Activated naive CD8-positive, alpha-beta T cell treated with anti-CD3 and anti-CD28 coated beads for 36 hours (primary cell): Measurements from ENCODE around the gene MB21D2. TPM values are rescaled to one million over a fixed set of nuclear protein-coding genes. Genes with fewer than 3 reads are reported as not detected.

Experiments used
- DNase-seq: peaks from one replicate; pipeline ENCODE4 v3.0.0; 2021
- H3K27ac Mint-ChIP-seq: one replicate; pipeline ENCODE4 v1.8.0; 2022; ENCODE audit warnings: mild to moderate bottlenecking, moderate library complexity, mixed read lengths
- H3K27me3 Mint-ChIP-seq: one replicate; pipeline ENCODE4 v1.8.0; 2022; ENCODE audit warnings: mild to moderate bottlenecking, mixed read lengths
- H3K36me3 Mint-ChIP-seq: one replicate; pipeline ENCODE4 v1.8.0; 2021; ENCODE audit warnings: mild to moderate bottlenecking, mixed read lengths
- H3K4me1 Mint-ChIP-seq: one replicate; pipeline ENCODE4 v1.8.0; 2021; ENCODE audit warnings: mixed read lengths
- H3K4me3 Mint-ChIP-seq: one replicate; pipeline ENCODE4 v1.8.0; 2022; ENCODE audit warnings: mild to moderate bottlenecking, moderate library complexity, mixed read lengths
- H3K9me3 Mint-ChIP-seq: one replicate; pipeline ENCODE4 v1.8.0; 2022; ENCODE audit warnings: mixed read lengths
- total RNA-seq, 2 experiments: library from RNA; stranded (reverse); gene quantifications; one replicate each; pipeline ENCODE4 v1.2.3, GENCODE V29; 2021

The MB21D2 gene
- total RNA-seq, 2 experiments from 2014 or later: 6.4 to 6.6 TPM

DNA sequence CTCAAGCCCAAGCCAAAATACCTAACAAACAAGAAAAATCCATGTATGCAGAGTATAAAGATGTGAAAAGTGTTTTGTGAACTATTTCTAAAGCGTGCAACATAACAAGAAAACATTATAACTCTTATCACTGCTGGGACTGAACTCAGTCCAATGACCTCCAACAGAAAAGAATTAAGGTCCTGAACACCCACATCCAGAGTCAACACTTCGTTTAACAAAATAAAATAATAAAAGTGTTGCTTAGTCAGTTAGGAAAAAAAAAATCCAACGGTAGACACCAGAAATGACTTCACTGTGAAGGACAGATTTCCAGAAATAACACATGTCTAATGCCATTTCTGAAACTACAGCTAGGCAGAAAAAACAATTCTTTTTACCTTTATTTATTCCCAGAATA, 28.0 kb downstream of the MB21D2 start:
- Mint-ChIP-seq H3K4me3 (no peak overlapping the region), H3K36me3 (peaks cover 12% of the 10 kb centered on the region), H3K27ac (no peak overlapping the region), H3K4me1 (peaks cover 48% of the 10 kb centered on the region), H3K27me3 (peaks cover 21% of the 10 kb centered on the region), H3K9me3 (no peaks in the 10 kb centered on the region)
- no peak for DNase-seq

DNA sequence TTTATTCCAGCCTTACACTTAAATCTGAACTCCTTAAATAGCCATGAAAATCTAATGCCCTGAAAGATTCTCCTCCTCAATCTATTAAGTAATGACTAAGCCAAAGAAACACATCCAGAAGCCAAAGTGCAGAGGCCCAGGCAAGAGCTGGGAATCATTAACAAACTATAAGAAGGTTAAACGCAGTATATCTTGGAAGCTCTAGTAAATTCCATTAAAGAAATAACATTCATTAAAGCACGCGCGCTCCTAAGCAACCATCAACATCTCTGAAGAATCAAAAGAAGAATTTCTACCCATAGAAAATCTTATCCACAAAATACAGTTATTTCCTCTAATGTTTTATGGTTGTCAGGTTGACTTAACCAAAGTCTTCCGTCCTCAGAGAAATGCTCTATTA, 29.5 kb downstream of the MB21D2 start:
- peaks cover 34% of the 10 kb centered on the region for H3K4me1 Mint-ChIP-seq
- peaks cover 11% of the 10 kb centered on the region for H3K36me3 Mint-ChIP-seq
- H3K27ac Mint-ChIP-seq: no peak overlapping the region
- H3K27me3 Mint-ChIP-seq: peaks cover 13% of the 10 kb centered on the region
- H3K9me3 Mint-ChIP-seq: no peaks in the 10 kb centered on the region
- no peak for DNase-seq
- H3K4me3 Mint-ChIP-seq: no peak overlapping the region

DNA sequence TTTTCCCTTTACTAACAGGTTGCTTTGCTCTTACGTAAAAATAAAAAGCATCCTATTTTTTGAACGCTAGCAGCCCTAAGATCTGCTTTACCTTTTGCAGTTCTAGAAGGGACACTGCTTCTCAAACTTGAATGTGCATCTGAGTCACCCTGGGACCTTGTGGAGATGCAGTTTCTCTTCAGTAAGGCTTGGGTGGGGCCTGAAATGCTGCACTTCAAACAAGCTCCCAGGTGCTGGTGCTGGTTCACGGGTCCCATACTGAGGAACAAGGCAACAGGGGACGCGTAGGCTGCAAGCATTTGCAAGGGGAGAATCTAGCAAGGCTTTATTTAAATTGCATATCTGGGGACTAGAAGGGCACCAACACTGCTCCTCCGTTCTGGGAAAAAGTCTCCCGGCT, 30.0 kb downstream of the MB21D2 start:
- Mint-ChIP-seq H3K9me3 (no peaks in the 10 kb centered on the region), H3K4me3 (no peak overlapping the region), H3K27ac (no peak overlapping the region), H3K4me1 (peaks cover 29% of the 10 kb centered on the region), H3K36me3 (peaks cover 11% of the 10 kb centered on the region), H3K27me3 (peaks cover 13% of the 10 kb centered on the region)
- DNase-seq: no peak

DNA sequence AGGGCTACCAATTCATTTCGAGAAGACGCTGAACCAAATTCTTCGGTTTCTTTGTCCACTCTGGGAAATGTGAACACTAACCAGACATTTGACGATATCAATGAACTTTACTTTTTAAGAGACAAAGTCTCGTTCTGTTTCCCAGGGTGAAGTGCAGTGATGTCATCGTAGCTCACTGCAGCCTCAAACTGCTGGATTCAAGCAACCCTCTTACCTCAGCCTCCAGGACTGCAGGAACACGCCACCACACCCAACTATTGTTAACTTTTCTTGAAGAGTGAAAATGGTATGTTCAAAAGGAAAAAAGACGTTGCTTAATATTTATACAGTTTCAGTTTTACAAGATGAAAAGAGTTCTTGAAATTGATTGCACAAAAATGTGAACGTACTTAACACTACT, 30.6 kb downstream of the MB21D2 start:
- Mint-ChIP-seq H3K27me3 (peaks cover 13% of the 10 kb centered on the region), H3K9me3 (no peaks in the 10 kb centered on the region), H3K27ac (peak overlapping the region; percentile 38), H3K4me1 (peaks cover 24% of the 10 kb centered on the region), H3K4me3 (no peak overlapping the region), H3K36me3 (peaks cover 9% of the 10 kb centered on the region)
- DNase-seq: no peak

DNA sequence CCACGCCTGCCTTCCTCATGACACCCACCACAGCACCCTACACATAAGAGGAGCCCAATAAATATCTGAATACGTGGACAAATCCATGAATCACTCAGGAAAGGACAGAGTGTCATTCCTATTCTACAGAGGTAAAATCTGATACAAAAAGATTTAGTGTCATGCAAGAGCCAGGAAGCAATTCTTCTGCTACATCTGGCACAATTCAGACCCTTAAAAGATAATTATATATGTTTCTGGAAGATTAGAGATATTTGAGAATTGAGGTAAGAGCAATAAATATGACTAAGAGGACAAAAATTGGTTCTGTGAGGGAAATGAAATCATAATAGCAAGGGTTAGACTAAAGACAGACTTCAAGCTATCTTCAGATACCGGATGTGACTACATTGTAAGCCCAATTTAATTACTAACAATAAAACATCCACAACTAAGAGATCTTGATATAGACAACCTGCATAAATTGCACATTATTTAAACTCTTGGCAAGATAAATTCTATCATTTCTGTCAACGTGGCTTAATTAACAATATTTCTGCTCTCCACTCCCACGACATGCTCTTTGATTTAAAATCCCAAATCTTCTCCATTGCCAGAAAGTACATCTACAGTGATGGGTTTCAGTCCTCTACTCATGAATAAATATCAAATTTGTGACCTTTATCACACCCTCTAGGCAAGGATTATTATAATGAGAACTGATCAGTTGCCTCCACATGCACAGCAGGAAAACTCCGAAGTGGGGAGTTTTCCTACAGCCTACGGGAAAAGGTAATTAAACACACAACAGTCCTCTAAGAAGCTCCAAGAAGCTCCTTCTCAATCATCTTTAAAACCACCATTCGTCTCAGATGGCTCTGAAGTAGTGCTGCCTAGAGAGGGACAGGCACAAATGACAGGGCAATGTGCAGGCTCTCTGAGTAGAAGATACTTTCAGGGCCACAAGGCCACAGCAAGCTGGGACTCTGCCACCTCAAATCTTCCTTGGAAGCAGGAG, 32.6 kb downstream of the MB21D2 start:
- no peak overlapping the region for H3K27ac Mint-ChIP-seq
- H3K36me3 Mint-ChIP-seq: peaks cover 4% of the 10 kb centered on the region
- no peak overlapping the region for H3K4me3 Mint-ChIP-seq
- peaks cover 5% of the 10 kb centered on the region for H3K27me3 Mint-ChIP-seq
- no peaks in the 10 kb centered on the region for H3K9me3 Mint-ChIP-seq
- peaks cover 10% of the 10 kb centered on the region for H3K4me1 Mint-ChIP-seq
- DNase-seq: no peak

DNA sequence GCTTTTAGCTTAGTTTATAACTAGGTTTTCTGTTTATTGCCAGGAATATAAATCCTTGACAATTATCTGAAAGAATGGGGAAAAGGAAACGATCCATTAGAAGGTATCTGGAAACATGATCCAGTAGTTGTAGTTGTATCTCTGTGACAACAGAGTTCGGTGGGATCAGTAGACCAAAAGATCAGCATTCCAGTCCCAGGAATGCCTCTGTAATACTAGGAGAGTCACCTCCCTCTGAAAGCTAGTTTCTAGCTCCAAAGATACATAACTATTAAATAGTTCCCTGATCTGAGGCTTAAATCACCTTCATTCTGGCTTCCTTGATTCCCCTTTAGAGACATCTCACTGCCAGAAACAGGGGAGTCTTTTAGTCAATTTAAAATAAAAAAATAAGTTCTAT, 34.1 kb downstream of the MB21D2 start:
- DNase-seq: no peak
- peaks cover 4% of the 10 kb centered on the region for H3K36me3 Mint-ChIP-seq
- H3K4me3 Mint-ChIP-seq: no peak overlapping the region
- H3K9me3 Mint-ChIP-seq: no peaks in the 10 kb centered on the region
- peaks cover 5% of the 10 kb centered on the region for H3K27me3 Mint-ChIP-seq
- H3K4me1 Mint-ChIP-seq: peaks cover 6% of the 10 kb centered on the region
- no peak overlapping the region for H3K27ac Mint-ChIP-seq

DNA sequence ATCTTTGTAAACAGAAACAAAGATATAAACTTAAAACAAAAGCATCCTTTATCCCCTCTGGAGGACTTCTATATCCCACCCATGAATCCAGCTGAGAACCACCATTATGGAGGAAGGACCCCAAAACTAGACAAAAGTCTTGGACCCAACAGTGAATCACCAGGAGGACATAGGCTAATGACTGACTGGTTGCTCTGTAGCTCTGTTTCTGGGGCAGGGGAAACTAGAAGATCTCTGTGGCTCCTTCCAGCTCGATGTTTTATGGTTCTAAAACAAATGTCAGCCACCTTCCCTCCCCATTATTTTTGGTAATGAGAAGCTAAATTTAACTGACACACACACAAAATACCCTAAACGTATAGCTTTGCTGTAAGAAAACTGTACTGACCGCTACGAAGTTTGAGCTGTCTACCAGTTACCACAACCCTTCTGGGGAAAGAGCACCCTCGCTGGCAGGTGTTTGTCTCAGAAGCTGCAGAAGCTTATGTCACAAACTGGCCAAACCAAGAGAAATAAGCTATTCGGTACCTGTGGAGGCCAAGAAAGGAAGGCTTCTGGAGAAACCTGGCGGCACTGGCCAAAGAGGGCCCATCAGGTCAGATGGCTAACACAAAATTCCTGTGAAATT, 36.4 kb downstream of the MB21D2 start:
- Mint-ChIP-seq H3K27me3 (peaks cover 3% of the 10 kb centered on the region), H3K4me3 (no peak overlapping the region), H3K36me3 (peaks cover 1% of the 10 kb centered on the region), H3K4me1 (peaks cover 2% of the 10 kb centered on the region), H3K9me3 (no peaks in the 10 kb centered on the region), H3K27ac (no peak overlapping the region)
- no peak for DNase-seq

DNA sequence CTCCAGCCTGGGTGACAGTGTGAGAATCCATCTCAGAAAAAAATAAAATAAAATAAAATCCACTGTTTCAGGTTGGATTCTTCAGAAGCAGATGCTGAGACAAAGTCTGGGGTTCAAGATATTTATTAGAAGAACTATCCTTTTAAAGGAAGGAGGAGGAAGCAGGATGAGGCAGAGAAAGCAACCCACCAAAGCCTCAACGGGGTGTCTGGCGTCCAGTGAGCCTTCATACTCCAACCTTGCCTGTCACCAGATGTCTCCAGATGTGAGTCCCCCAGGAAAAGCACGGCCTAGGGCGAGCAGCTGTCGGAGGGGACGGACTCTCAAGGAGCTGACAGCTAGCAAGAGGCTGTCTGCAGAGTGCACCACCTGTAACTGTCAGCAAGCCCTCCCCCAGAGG, 37.3 kb downstream of the MB21D2 start:
- Mint-ChIP-seq H3K36me3 (peaks cover 1% of the 10 kb centered on the region), H3K4me3 (no peak overlapping the region), H3K27me3 (peaks cover 3% of the 10 kb centered on the region), H3K27ac (no peak overlapping the region), H3K9me3 (no peaks in the 10 kb centered on the region), H3K4me1 (peaks cover 3% of the 10 kb centered on the region)
- no peak for DNase-seq

DNA sequence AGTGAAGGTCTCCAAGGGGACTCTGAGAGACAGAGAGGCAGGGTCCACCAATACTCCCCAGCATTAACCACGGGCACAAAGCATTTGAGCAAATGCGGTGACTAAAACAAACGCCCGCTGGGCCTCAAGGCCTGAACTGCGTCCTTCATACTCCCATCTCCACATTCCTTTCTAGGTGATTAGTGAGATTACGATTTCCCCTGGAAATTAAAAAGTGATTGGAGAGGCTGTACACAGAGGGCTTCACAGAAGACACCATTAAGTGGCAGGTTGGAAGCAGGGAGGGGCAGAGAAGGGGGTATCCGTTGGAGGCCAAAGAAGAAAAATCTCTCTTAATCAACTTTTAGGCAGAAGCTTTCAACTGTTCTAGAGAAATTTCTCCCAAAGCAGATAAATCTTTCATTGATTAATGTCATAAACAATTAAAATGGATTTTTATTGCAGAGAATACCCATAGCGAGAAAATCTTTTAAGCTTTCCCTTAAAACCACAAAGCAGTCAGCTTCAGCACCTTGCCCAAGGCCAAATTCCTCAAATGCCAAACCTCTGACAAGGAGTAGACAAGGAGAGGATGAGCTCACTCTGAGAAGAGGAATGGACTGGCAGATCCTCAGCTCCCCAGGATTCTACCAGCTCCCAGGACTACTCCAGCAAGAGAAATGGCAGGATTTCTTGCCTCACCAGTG, 38.2 kb downstream of the MB21D2 start:
- Mint-ChIP-seq H3K27ac (no peak overlapping the region), H3K4me3 (no peak overlapping the region), H3K9me3 (no peaks in the 10 kb centered on the region), H3K36me3 (peaks cover 2% of the 10 kb centered on the region), H3K4me1 (peaks cover 3% of the 10 kb centered on the region), H3K27me3 (peaks cover 3% of the 10 kb centered on the region)
- no peak for DNase-seq

DNA sequence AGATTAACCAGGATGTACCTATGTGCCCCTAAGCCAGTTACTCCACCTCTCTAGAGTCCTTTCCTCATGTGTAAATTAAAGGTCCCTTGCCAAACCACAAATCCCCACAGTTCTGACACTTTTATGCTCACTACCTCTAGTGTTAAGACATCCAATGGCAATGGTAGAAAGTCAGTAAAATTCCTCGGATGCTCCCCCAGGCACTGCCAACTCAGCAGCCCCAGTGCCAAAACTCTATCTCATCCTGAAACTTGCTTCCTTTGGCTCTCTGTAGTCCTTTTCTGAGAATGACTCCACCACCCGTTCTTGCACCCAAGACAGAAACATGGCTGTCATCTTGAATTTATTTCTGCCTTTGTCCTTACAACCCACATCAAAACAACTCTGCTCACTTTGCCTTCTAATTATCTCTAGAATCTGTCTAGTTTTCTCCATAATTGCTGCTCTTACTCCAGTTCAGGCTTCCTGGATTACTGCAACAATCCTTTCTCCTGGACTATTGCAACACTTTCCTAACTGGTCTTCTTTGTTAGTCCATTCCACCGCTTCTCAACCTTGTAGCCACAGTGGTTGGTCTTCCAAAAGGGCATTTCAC, 41.6 kb downstream of the MB21D2 start:
- Mint-ChIP-seq H3K9me3 (no peaks in the 10 kb centered on the region), H3K27me3 (peaks cover 3% of the 10 kb centered on the region), H3K36me3 (peaks cover 3% of the 10 kb centered on the region), H3K4me1 (peaks cover 3% of the 10 kb centered on the region), H3K27ac (no peak overlapping the region), H3K4me3 (no peak overlapping the region)
- no peak for DNase-seq

DNA sequence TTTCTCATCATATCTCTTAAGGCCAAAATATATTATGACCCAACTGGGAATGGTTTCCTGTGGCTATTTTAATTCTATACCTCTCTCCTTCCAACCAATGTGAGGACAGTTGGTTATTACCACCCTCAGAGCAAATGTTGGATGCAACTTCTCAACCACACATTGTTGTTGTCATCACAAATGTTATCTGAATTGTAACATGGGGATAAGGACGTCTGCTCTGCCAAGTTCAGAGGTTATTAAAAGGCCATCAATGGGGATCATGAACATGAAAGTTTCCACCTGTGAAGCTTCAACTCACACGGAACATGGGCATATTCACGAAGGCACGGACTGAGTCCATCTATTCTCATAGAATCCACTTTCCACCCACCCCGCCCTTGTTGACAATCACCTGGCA, 46.8 kb downstream of the MB21D2 start:
- H3K4me3 Mint-ChIP-seq: no peak overlapping the region
- no peaks in the 10 kb centered on the region for H3K27me3 Mint-ChIP-seq
- no peak overlapping the region for H3K27ac Mint-ChIP-seq
- H3K4me1 Mint-ChIP-seq: no peaks in the 10 kb centered on the region
- no peak for DNase-seq
- peaks cover 2% of the 10 kb centered on the region for H3K36me3 Mint-ChIP-seq
- no peaks in the 10 kb centered on the region for H3K9me3 Mint-ChIP-seq

DNA sequence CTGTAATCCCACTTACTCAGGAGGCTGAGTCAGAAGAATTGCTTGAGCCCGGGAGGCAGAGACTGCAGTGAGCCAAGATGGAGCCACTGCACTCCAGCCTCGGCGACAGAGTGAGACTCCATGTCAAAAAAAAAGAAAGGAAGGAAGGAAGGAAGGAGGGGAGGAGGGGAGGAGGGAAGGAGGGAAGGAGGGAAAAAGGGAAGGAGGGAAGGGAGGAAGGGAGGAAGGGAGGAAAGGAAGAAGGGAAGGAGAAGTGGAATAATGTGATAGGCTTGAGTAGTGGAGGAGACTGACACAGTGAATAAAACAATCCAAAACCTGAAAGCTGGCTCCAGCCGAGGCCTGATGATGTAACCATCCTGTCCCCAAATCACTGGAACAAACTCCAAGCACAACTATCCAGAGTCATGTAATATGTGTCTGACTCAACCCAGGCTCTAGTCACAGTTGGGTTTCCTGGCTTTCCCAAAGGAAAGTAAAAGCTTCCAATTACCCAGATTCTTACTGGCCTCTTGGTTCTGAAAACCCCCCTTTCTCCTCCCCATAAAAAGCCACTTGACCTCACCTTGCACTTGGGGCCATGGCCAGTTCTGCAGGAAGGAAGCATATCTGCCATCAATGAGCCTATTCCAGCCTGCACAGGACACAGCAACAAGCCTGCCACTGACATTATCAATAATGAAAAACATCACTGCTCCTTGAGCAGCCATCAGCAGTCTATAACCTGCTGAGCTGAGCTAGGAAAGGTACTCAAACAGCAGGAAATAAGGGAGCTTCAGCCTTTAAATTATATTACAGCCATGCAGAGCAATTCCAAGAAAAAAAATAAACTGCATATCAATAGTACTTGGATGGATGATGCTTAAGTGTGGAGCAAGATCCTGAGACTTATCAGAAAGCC, 48.3 kb downstream of the MB21D2 start:
- H3K4me1 Mint-ChIP-seq: peaks cover 4% of the 10 kb centered on the region
- H3K36me3 Mint-ChIP-seq: peaks cover 6% of the 10 kb centered on the region
- no peak overlapping the region for H3K4me3 Mint-ChIP-seq
- no peaks in the 10 kb centered on the region for H3K9me3 Mint-ChIP-seq
- no peaks in the 10 kb centered on the region for H3K27me3 Mint-ChIP-seq
- DNase-seq: no peak
- H3K27ac Mint-ChIP-seq: no peak overlapping the region

DNA sequence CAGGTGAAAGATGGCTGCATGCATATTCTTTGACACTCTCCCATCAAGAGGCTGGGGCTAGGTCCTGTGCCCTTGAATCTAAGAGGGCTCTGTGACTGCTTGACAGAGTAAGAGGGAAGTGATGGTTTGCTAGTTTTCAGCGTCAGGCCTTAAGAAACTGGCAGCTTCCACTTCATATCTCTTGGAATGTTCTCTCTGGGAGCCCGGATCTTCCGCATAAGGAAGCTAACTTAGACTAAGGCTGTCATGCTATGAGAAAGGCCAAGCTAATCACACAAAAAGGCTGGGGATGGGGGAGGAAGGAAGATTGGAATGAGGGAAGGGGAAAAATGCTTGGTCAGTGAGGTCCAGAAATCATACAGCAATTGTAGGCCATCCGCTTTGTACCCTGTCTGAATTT, 50.0 kb downstream of the MB21D2 start:
- Mint-ChIP-seq H3K4me3 (no peak overlapping the region), H3K36me3 (peaks cover 6% of the 10 kb centered on the region), H3K4me1 (peaks cover 4% of the 10 kb centered on the region), H3K27me3 (no peaks in the 10 kb centered on the region), H3K9me3 (no peaks in the 10 kb centered on the region), H3K27ac (no peak overlapping the region)
- no peak for DNase-seq

DNA sequence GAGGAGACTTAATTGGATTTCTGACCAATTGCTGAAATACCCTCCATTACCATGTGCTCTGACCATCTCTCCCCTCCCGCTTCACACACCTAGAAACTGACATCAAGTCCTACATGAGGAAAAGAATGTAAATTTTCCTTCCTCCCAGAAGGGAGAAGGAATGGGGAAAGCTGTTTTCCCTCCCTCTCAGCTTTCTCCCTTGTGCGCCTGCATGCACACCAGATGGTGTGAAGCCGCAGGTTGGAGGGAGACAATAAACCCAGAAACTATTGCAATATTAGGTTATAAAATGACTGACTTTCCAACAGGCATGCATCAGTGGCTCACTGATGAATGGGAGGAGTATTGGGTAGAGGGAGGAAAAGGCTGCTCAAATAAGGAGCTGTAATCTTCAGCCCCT, 50.9 kb downstream of the MB21D2 start:
- H3K4me3 Mint-ChIP-seq: no peak overlapping the region
- peaks cover 6% of the 10 kb centered on the region for H3K36me3 Mint-ChIP-seq
- H3K27ac Mint-ChIP-seq: no peak overlapping the region
- peaks cover under 1% of the 10 kb centered on the region for H3K9me3 Mint-ChIP-seq
- no peak for DNase-seq
- no peaks in the 10 kb centered on the region for H3K27me3 Mint-ChIP-seq
- H3K4me1 Mint-ChIP-seq: peaks cover 7% of the 10 kb centered on the region
